Bronchial epithelial cell (primary cell): ENCODE measurements around the gene C8A. TPM values are rescaled to one million over a fixed set of nuclear protein-coding genes. Genes with fewer than 3 reads are reported as not detected.
A peak's percentile ranks its signal among the peaks of the same experiment; 100 is the strongest.

ENCODE experiments used
- DNase-seq: peaks from one replicate; pipeline ENCODE4 v3.0.0-alpha.2; 2010; ENCODE audit warnings: low read depth
- FAIRE-seq: peaks from 2 replicates; lab custom pipeline; 2011; peaks lifted over from hg19 to GRCh38; lab: Jason Lieb, UNC
- H3K27me3 ChIP-seq: 2 replicates; pipeline ENCODE4 v1.5.1; 2011; ENCODE audit warnings: low read length; ENCODE audit not compliant: control insufficient read depth, insufficient read depth
- H3K36me3 ChIP-seq: 2 replicates; pipeline ENCODE4 v1.5.1; 2011; ENCODE audit warnings: low read length; ENCODE audit not compliant: control insufficient read depth, insufficient read depth
- H3K4me3 ChIP-seq: 2 replicates; pipeline ENCODE4 v1.5.1; 2011; ENCODE audit warnings: mild to moderate bottlenecking, low read depth, low read length, control low read depth
- total RNA-seq: library from RNA; depleted of rRNA; stranded (reverse); fragments of >200 nt; gene quantifications from 2 replicates; pipeline ENCODE4 v1.2.1, GENCODE V29; 2014
- TF ChIP-seq, protein P1 (sequence below): IDR thresholded peaks from 2 replicates; pipeline ENCODE4 v1.5.1; 2011; ENCODE audit warnings: mild to moderate bottlenecking, moderate library complexity, low read length, control low read depth, inconsistent platforms; ENCODE audit not compliant: insufficient read depth, severe bottlenecking

Gene C8A
- total RNA-seq, 1 donor from 2014 or later, result not detected

DNA sequence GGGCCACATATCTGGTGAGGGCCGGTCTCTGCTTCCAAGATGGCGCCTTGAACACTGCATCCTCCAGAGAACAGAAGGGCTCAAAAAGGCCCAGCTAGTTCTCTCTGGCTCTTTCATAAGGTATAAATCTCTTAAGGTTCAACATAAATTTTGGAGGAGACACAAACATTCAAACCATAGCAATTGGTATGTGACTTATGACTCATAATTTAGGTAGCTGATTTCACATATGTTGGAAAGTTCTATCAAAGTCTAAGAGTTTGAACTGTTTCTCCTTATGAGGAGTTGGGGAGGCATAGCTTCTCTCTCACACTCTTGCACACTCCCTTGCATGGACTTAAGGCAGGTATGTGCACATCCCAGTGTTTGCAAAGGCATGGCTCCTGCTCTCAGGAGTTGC, 30.3 kb upstream of the C8A start:
- no peak for FAIRE-seq
- Histone ChIP-seq H3K36me3 (no peaks in the 10 kb centered on the region), H3K4me3 (no peak overlapping the region), H3K27me3 (no peaks in the 10 kb centered on the region)
- TF ChIP-seq, protein P1, sequence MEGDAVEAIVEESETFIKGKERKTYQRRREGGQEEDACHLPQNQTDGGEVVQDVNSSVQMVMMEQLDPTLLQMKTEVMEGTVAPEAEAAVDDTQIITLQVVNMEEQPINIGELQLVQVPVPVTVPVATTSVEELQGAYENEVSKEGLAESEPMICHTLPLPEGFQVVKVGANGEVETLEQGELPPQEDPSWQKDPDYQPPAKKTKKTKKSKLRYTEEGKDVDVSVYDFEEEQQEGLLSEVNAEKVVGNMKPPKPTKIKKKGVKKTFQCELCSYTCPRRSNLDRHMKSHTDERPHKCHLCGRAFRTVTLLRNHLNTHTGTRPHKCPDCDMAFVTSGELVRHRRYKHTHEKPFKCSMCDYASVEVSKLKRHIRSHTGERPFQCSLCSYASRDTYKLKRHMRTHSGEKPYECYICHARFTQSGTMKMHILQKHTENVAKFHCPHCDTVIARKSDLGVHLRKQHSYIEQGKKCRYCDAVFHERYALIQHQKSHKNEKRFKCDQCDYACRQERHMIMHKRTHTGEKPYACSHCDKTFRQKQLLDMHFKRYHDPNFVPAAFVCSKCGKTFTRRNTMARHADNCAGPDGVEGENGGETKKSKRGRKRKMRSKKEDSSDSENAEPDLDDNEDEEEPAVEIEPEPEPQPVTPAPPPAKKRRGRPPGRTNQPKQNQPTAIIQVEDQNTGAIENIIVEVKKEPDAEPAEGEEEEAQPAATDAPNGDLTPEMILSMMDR, result no peak
- DNase-seq, result no peak

DNA sequence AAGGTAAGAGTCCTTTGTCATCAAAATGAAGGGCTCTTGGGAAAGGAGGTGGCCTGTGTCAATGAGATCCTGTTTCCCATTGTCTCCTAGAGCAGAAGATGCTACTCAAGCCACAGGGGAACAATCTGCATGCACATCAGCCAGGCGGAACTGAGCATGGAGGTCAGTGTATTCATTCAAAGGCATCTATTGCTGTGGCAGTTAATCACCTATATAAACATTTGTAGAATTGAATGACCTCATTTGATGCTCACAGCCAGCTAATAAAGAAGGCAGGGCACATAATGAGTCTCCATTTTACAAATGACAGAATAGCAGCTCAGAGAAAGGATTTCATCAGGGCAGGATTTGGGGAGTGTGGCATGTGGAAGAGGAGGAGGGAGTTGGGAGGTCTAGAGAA, 29.7 kb upstream of the C8A start:
- TF ChIP-seq, protein P1, result no peak
- H3K4me3 ChIP-seq, result no peak overlapping the region
- H3K36me3 ChIP-seq, result no peaks in the 10 kb centered on the region
- peak; percentile 68 for DNase-seq
- FAIRE-seq, result no peak
- H3K27me3 ChIP-seq, result no peaks in the 10 kb centered on the region

DNA sequence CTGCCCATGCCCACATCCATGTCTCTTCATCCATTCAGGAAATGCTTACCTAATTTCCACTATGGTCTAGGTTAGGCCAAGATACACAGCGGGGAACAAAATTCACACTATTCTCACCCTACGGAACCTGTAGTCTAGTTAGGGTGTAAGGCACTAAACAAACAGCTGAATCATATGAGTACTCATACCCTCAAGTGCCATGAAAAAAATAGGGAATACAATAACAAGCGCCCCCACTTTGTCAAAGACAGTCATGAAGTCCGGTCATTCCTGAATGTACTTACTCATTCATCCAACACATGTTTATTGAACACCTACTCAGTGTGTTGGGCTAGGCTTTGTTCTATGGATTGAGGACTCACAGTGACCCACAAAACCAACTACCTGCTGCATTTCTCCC, 29.2 kb upstream of the C8A start:
- DNase-seq, result peak; percentile 90

DNA sequence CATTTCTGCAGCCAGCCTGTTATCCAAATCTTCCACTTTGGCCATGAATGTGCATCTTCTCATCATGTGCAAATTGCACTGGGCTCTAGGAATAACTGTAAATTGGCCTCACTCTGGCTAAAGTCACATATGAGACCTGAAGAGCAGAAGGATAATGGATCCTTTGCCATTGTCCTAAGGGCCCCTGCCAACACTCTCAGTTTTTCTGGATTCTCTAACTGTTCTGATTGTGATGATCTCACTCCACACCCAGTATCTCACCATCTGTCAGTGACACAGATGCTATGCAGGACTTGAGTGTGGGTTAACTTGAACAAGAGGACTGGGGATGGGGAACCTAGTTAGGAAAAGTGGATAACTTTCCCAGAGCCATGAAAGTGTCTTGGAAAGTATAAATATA, 26.9 kb upstream of the C8A start:
- no peaks in the 10 kb centered on the region for H3K36me3 ChIP-seq
- no peak overlapping the region for H3K4me3 ChIP-seq
- DNase-seq (no peak), FAIRE-seq (no peak)
- TF ChIP-seq, protein P1, result no peak
- no peaks in the 10 kb centered on the region for H3K27me3 ChIP-seq

More for the DNA sequence above, 29.2 kb upstream of the C8A start:
- TF ChIP-seq, protein P1, result no peak
- no peaks in the 10 kb centered on the region for H3K27me3 ChIP-seq
- no peak for FAIRE-seq
- H3K4me3 ChIP-seq, result no peak overlapping the region
- H3K36me3 ChIP-seq, result no peaks in the 10 kb centered on the region

DNA sequence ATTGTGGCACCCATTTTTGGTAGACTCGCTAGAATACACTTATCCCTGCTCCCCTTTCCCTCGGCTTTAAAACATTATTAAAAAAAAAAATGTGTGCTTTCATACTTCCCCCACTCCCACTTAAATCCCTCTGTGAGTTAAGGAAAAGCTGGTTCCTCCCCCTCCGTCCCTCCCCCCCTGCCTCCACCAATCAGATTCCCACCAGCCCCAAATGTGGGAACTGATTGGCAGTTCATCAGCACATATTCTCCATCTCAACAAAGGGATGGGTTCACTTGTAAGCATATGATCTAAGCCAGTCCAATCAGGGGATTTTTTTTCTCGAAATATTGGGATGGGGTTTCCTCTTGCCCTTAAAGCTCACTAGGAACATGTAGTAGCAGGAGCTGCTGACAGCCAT, 24.5 kb upstream of the C8A start:
- Histone ChIP-seq H3K36me3 (no peaks in the 10 kb centered on the region), H3K27me3 (no peaks in the 10 kb centered on the region), H3K4me3 (no peak overlapping the region)
- DNase-seq, result no peak
- TF ChIP-seq, protein P1, result no peak
- FAIRE-seq, result no peak
